ENCODE data around the gene VIPAS39.
A peak's percentile ranks its signal among the peaks of the same experiment; 100 is the strongest.

The VIPAS39 gene

DNA sequence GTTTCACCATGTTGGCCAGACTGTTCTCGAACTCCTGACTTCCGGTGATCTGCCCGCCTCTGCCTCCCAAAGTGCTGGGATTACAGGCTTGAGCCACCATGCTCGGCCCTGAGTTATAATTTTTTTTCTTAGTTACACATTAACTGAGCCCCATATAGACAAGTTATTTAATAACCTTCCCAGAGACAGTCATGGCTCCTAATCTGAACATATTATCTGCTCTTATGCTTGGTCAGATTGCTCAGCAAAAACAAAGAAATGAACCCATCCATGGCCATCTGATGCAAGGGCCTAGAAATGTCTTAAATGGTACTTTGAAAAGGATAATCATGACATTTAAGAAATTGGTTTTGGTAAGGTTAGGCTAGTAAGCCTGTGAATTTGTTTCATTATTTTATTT lies 67.2 kb downstream of the VIPAS39 start:
- no peak for DNase-seq

- no peak for DNase-seq
Measured at GRCh38 chr14:77378701-77379100, 78.7 kb downstream of the VIPAS39 start.

DNA sequence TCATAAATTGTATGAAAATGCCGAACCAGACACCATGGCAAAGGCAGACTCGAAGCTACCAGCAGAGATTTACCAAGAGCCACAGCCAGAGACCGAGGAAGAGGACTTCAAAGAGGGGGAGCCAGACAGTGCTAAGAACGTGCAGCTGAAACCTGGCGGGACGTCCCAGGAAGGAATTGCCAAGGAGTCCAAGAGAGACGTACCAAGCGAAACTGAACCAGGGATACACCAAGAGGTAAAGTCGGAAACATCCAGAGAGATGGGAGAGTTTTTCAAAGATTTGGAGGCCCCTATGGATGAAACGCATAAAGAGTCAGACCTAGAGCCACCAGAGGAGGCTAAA lies 79.9 kb downstream of the VIPAS39 start:
- DNase-seq: no peak

- peak; percentile 81 for DNase-seq
Measured at GRCh38 chr14:77376771-77377501, 80.5 kb downstream of the VIPAS39 start, which contains the start of the genes SAMD15 and TMED8. TSS of gene SAMD15 (plus strand) at chr14:77377379. CDS start at chr14:77377419, 40 bp downstream. TSS of gene TMED8 (minus strand) at chr14:77377094. CDS start at chr14:77377053, 41 bp downstream.

Data from RPMI8226 (cell line).